Ishikawa (cell line): ENCODE measurements around the gene RAP1GAP.

Experiments used
- CEBPB ChIP-seq: IDR thresholded peaks from 2 replicates; pipeline ENCODE4 v1.6.1; 2012
- CREB1 ChIP-seq: IDR thresholded peaks from 2 replicates; pipeline ENCODE4 v1.6.1; 2012; ENCODE audit warnings: low read depth
- EGR1 ChIP-seq: IDR thresholded peaks from 2 replicates; pipeline ENCODE4 v1.6.1; 2012
- EP300 ChIP-seq: IDR thresholded peaks from 2 replicates; pipeline ENCODE4 v1.6.1; 2012; ENCODE audit warnings: borderline replicate concordance
- FOXM1 ChIP-seq: IDR thresholded peaks from 2 replicates; pipeline ENCODE4 v1.6.1; 2012; ENCODE audit warnings: low read depth, borderline replicate concordance
- MAX ChIP-seq: IDR thresholded peaks from 2 replicates; pipeline ENCODE4 v1.6.1; 2012
- NFIC ChIP-seq: IDR thresholded peaks from 2 replicates; pipeline ENCODE4 v1.6.1; 2012
- RAD21 ChIP-seq: IDR thresholded peaks from 2 replicates; pipeline ENCODE4 v1.6.1; 2012; ENCODE audit warnings: low read depth
- REST ChIP-seq: IDR thresholded peaks from 2 replicates; pipeline ENCODE4 v1.6.1; 2012; ENCODE audit warnings: low read depth, mild to moderate bottlenecking
- TAF1 ChIP-seq: IDR thresholded peaks from 2 replicates; pipeline ENCODE4 v1.6.1; 2012; ENCODE audit warnings: low read depth, mild to moderate bottlenecking
- TCF12 ChIP-seq: IDR thresholded peaks from 2 replicates; pipeline ENCODE4 v1.6.1; 2012; ENCODE audit warnings: low read depth
- TEAD4 ChIP-seq: IDR thresholded peaks from 2 replicates; pipeline ENCODE4 v1.6.1; 2012
- YY1 ChIP-seq: IDR thresholded peaks from 2 replicates; pipeline ENCODE4 v1.6.1; 2012; ENCODE audit warnings: low read depth
- ZBTB7A ChIP-seq: IDR thresholded peaks from 2 replicates; pipeline ENCODE4 v1.6.1; 2012; ENCODE audit warnings: low read depth
- TF ChIP-seq, protein P1 (sequence below): IDR thresholded peaks from 2 replicates; pipeline ENCODE4 v1.6.1; 2012

RAP1GAP gene

GRCh38 chr1:21590934-21591333 is 78.2 kb downstream of the RAP1GAP start:
- no peak for TF ChIP-seq CREB1
- no peak for TF ChIP-seq NFIC
- TF ChIP-seq CEBPB: no peak
- TF ChIP-seq FOXM1: no peak
- TF ChIP-seq EGR1: no peak

GRCh38 chr1:21590126-21590880 is 78.9 kb downstream of the RAP1GAP start:
- TF ChIP-seq, protein P1, sequence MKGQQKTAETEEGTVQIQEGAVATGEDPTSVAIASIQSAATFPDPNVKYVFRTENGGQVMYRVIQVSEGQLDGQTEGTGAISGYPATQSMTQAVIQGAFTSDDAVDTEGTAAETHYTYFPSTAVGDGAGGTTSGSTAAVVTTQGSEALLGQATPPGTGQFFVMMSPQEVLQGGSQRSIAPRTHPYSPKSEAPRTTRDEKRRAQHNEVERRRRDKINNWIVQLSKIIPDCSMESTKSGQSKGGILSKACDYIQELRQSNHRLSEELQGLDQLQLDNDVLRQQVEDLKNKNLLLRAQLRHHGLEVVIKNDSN: no peak
- TF ChIP-seq CEBPB (no peak), FOXM1 (no peak), EGR1 (no peak), RAD21 (no peak), CREB1 (no peak), ZBTB7A (no peak), TEAD4 (no peak), REST (no peak), EP300 (no peak), NFIC (no peak), YY1 (no peak), MAX (no peak), TAF1 (no peak), TCF12 (no peak)

GRCh38 chr1:21589618-21590017 is 79.5 kb downstream of the RAP1GAP start:
- TF ChIP-seq YY1 (no peak), NFIC (no peak), MAX (no peak), ZBTB7A (no peak), EP300 (no peak), EGR1 (no peak), TAF1 (no peak), REST (no peak), FOXM1 (no peak), TEAD4 (no peak), CREB1 (no peak), TCF12 (no peak)
- TF ChIP-seq, protein P1: no peak

GRCh38 chr1:21587602-21587953 is 81.6 kb downstream of the RAP1GAP start:
- TF ChIP-seq ZBTB7A (no peak), FOXM1 (no peak), NFIC (no peak), CREB1 (no peak), TEAD4 (no peak), TCF12 (no peak)
- TF ChIP-seq, protein P1: no peak

- no peak for TF ChIP-seq TEAD4
- TF ChIP-seq TCF12: 0 out of 2 replicates have a peak, but pooled peaks have one; percentile 35
- no peak for TF ChIP-seq FOXM1
- TF ChIP-seq TAF1: no peak
- peak; percentile 97 for TF ChIP-seq MAX
- TF ChIP-seq NFIC: peak; percentile 80
- peak; percentile 32 for TF ChIP-seq EGR1
- no peak for TF ChIP-seq RAD21
- no peak for TF ChIP-seq CREB1
- peak; percentile 38; the same call in 1 of the 2 replicates for TF ChIP-seq REST
- 0 out of 2 replicates have a peak, but pooled peaks have one; percentile 16 for TF ChIP-seq YY1
- no peak for TF ChIP-seq CEBPB
- TF ChIP-seq, protein P1: peak; percentile 77
- TF ChIP-seq ZBTB7A: no peak
- 0 out of 2 replicates have a peak, but pooled peaks have one; percentile 22 for TF ChIP-seq EP300
Observed at GRCh38 chr1:21586846-21587601, 82.1 kb downstream of the RAP1GAP start.
